ENCODE data around the gene ABCB4. TPM values are rescaled to one million over a fixed set of nuclear protein-coding genes. Genes with fewer than 3 reads are reported as not detected.
"Not testable (repeated sequence)": the region's sequence is repeated elsewhere in the genome, so short reads cannot be mapped to it uniquely, and the experiment has no call there.

Gene ABCB4
- total and polyA plus RNA-seq, 2 of the 8 experiments (the other 6 are each of a cell fraction or from before 2014, with no cell fraction given): 0.54 to 0.60 TPM

DNA sequence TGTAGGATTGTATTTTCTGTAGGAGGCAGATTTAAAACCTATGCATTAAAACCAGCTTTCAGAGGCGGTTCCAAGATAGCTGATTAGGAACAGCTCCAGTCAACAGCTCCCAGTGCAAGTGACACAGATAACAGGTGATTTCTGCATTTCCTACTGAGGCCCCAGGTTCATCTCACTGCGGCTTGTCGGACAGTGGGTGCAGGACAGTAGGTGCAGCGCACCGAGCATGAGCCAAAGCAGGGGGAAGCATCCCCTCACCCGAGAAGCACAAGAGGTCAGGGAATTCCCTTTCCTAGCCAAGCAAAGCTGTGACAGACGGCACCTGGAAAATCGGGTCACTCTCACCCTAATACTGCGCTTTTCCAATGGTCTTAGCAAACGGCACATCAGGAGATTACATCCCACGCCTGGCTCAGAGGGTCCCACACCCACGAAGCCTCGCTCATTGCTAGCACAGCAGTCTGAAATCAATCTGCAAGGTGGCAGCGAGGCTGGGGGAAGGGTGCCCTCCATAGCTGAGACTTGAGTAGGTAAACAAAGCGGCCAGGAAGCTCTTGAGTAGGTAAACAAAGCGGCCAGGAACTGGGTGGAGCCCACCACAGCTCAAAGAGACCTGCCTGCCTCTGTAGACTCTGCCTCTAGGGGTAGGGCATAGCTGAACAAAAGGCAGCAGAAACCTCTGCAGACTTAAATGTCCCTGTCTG lies 10.5 kb downstream of the ABCB4 start:
- H3K27me3 ChIP-seq (replicated peaks in 1 of 4; ENCODE audit: control insufficient read depth in 3 of 4, extremely low read depth in 1 of 4, insufficient read depth in 3 of 4, low read length in 3 of 4); H3K23ac ChIP-seq (ENCODE audit: insufficient read length); H2AK5ac ChIP-seq (ENCODE audit: low read depth, low read length); H4K91ac ChIP-seq (replicated peaks; ENCODE audit: insufficient read length, low read length); H3K23me2 ChIP-seq (ENCODE audit: low read depth, low read length); H3K56ac ChIP-seq (replicated peaks; ENCODE audit: insufficient read length, low read depth, low read length); H3K4me1 ChIP-seq (replicated peaks in 1 of 4; ENCODE audit: control insufficient read depth in 3 of 4, insufficient read depth in 4 of 4, low read length in 3 of 4); H4K5ac ChIP-seq (ENCODE audit: insufficient read length, low read depth, low read length); H2BK120ac ChIP-seq (replicated peaks; ENCODE audit: low read depth, low read length); H3K79me1 ChIP-seq (ENCODE audit: low read depth, low read length); H4K8ac ChIP-seq (ENCODE audit: extremely low read depth, insufficient read depth, low read length); H3K9me3 ChIP-seq (ENCODE audit: insufficient read depth in 2 of 2, low read depth in 1 of 2, low read length in 1 of 2); H3K79me2 ChIP-seq (ENCODE audit: control insufficient read depth in 1 of 2, insufficient read depth in 2 of 2, low read length in 2 of 2); H3K36me3 ChIP-seq (ENCODE audit: control insufficient read depth in 2 of 4, insufficient read depth in 4 of 4, low read length in 3 of 4); FAIRE-seq; H3K4ac ChIP-seq (replicated peaks; ENCODE audit: insufficient read length, low read depth, low read length); H4K20me1 ChIP-seq (replicated peaks in 1 of 2; ENCODE audit: control insufficient read depth in 1 of 2, insufficient read depth in 2 of 2, low read length in 2 of 2); H3K14ac ChIP-seq (ENCODE audit: insufficient read length): not testable (repeated sequence)
- peak overlapping the region in 3 of 4 experiments; percentile 3 to 40 (median 25); a peak in 5 of 8 replicates for H3K4me3 ChIP-seq (ENCODE audit: extremely low read depth in 1 of 4, insufficient read depth in 2 of 4, low read depth in 3 of 4, low read length in 4 of 4)
- ChIA-PET CTCF (ENCODE audit: partially characterized antibody) (interaction anchor here (0.7 to 4.0 kb wide), 9 partner anchors 13 to 282 kb away, joined by 3 to 12 read pairs (median 3); no protein-coding TSS in a partner anchor), POLR2A (ENCODE audit: partially characterized antibody) (interaction anchor here (1.5 kb wide), 2 partner anchors 9 to 18 kb away, joined by 3 to 5 read pairs; no protein-coding TSS in a partner anchor)
- DNase-seq (ENCODE audit: low read depth in 1 of 2, low spot score in 2 of 2): peak; percentile 62 to 64
- peak overlapping the region; percentile 90; the same call in 1 of the 2 replicates for H2BK12ac ChIP-seq (ENCODE audit: low read depth, low read length)
- H3K18ac ChIP-seq (ENCODE audit: extremely low read depth, low read length): peak overlapping the region; percentile 60; the same call in 1 of the 2 replicates
- H2BK15ac ChIP-seq (ENCODE audit: low read length): peak overlapping the region; percentile 13; the same call in 1 of the 2 replicates
- 0 out of 2 replicates have a peak overlapping the region, but pooled peaks have one; percentile 78 for H2BK5ac ChIP-seq (ENCODE audit: low read depth, low read length)
- H2BK20ac ChIP-seq (ENCODE audit: low read length): 0 out of 2 replicates have a peak overlapping the region, but pooled peaks have one; percentile 90
- peak overlapping the region; percentile 96 for H2AFZ ChIP-seq (ENCODE audit: low read length)
- TF ChIP-seq, protein P1, sequence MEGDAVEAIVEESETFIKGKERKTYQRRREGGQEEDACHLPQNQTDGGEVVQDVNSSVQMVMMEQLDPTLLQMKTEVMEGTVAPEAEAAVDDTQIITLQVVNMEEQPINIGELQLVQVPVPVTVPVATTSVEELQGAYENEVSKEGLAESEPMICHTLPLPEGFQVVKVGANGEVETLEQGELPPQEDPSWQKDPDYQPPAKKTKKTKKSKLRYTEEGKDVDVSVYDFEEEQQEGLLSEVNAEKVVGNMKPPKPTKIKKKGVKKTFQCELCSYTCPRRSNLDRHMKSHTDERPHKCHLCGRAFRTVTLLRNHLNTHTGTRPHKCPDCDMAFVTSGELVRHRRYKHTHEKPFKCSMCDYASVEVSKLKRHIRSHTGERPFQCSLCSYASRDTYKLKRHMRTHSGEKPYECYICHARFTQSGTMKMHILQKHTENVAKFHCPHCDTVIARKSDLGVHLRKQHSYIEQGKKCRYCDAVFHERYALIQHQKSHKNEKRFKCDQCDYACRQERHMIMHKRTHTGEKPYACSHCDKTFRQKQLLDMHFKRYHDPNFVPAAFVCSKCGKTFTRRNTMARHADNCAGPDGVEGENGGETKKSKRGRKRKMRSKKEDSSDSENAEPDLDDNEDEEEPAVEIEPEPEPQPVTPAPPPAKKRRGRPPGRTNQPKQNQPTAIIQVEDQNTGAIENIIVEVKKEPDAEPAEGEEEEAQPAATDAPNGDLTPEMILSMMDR (IDR thresholded peaks at IDR 0.05; ENCODE audit: control extremely low read depth in 1 of 3, insufficient read depth in 1 of 3, low read depth in 1 of 3, low read length in 3 of 3): peak in 2 of 3 experiments; percentile 7 to 17; a peak in 1 of 4 replicates
- TF ChIP-seq RBBP5 (IDR thresholded peaks at IDR 0.05; ENCODE audit: borderline replicate concordance, low read depth, low read length): 0 out of 2 replicates have a peak, but pooled peaks have one; percentile 78
- TF ChIP-seq SP1 (IDR thresholded peaks at IDR 0.05; ENCODE audit: low read depth, low read length): 0 out of 2 replicates have a peak, but pooled peaks have one; percentile 33
- TF ChIP-seq ASH2L (IDR thresholded peaks at IDR 0.05; ENCODE audit: low read length): peak; percentile 85
- 51% methylated on average over 16 of the region's 16 CpGs; no CpG with 5 or more reads in 1 of the 2 experiments for WGBS, 2 experiments (ENCODE audit: extremely low coverage in 1 of 2, insufficient coverage in 1 of 2, insufficient read length in 1 of 2, insufficient replicate concordance in 2 of 2, low coverage in 1 of 2, low lambda C conversion rate in 2 of 2, missing lambda C conversion rate in 1 of 2)
- peak overlapping the region; percentile 56 for H3K27ac ChIP-seq (ENCODE audit: low read depth, low read length)
- H3K4me2 ChIP-seq (ENCODE audit: insufficient read depth in 1 of 2, low read depth in 2 of 2, low read length in 2 of 2): peak overlapping the region; percentile 63 to 70
- peak overlapping the region in 2 of 4 experiments; percentile 15 to 36; a peak in 1 of 7 replicates for H3K9ac ChIP-seq (replicated peaks in 1 of 4; ENCODE audit: extremely low read depth in 1 of 4, low read depth in 3 of 4, low read length in 3 of 4)
